IPS-NIHi11 (cell line): ENCODE results near the gene GRB7.
A peak's percentile ranks its signal among the peaks of the same experiment; 100 is the strongest.
"Not testable (repeated sequence)": the region's sequence is repeated elsewhere in the genome, so short reads cannot be mapped to it uniquely, and the experiment has no call there.

Experiments used
- DNase-seq: peaks from one replicate; pipeline ENCODE4 v3.0.0; 2012; ENCODE audit warnings: mixed read lengths, low spot score

GRB7 gene

DNA sequence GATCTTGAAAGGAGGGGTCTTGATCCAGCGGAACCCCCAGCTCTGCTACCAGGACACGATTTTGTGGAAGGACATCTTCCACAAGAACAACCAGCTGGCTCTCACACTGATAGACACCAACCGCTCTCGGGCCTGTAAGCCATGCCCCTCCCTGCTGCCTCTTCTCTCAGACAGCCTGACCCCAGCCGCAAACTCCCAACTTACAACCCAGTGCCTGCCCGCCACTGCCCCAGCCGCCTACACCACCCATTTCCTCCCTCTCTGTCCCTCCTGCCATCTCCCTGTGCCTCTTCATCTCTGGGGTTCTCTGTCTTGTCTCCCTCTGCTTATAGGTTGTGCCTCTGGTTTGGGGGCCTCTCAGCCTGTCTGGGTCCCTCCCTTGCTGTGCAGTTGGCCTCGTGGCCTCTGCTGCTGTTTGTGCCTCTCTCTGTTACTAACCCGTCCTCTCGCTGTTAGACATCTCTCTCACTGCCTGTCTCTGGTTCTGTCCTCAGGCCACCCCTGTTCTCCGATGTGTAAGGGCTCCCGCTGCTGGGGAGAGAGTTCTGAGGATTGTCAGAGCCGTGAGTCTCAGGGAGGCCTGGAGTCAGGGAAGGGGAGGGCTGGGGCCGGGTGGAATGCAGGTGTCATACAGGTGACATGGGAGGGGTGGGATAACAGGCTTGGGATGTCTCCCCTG lies 28.3 kb upstream of the GRB7 start:
- no peak for DNase-seq

DNA sequence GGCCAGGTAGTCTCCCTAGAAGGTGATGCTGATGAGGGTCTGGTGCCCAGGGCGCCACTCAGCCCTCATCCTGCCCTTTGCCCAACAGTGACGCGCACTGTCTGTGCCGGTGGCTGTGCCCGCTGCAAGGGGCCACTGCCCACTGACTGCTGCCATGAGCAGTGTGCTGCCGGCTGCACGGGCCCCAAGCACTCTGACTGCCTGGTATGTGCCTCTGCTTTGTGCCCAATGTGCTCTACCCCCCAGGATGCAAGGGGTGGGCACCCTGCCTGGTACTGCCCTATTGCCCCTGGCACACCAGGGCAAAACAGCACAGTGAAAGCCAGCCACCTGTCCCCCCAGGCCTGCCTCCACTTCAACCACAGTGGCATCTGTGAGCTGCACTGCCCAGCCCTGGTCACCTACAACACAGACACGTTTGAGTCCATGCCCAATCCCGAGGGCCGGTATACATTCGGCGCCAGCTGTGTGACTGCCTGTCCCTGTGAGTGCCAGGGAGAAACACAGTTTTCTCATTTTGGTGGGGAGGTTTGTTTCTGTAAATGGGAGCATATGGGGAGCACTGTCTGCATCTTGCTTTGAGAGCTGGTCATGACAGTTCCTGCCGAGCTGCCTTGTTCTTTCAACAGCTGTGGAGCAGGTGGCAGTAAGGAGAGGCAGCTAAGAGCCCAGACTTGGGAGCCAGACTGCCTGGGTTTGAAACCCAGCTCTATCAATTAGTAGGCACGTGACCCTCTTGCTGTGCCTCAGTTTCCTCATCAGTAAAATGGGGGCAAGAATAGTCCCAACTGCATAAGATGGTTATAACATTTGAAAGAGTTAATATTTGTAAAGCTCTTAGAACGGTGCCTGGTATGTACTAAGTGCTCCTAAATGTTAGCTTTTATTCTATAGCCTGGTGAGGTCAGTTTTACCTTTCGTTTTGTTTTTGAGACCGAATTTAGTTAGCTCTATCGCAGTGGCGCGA lies 27.5 kb upstream of the GRB7 start:
- DNase-seq: no peak

DNA sequence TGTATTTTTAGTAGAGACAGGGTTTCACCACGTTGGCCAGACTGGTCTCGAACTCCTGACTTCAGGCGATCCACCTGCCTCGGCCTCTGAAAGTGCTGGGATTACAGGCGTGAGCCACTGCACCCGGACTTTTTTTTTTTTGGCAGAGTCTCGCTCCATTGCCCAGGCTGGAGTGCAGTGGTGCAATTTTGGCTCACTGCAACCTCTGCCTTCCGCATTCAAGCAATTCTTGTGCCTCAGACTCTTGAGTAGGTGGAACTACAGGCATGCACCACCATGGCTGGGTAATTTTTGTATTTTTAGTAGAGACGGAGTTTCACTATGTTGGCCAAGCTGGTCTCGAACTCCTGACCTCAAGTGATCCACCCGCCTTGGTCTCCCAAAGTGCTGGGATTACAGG lies 26.7 kb upstream of the GRB7 start:
- DNase-seq: not testable (repeated sequence)

DNA sequence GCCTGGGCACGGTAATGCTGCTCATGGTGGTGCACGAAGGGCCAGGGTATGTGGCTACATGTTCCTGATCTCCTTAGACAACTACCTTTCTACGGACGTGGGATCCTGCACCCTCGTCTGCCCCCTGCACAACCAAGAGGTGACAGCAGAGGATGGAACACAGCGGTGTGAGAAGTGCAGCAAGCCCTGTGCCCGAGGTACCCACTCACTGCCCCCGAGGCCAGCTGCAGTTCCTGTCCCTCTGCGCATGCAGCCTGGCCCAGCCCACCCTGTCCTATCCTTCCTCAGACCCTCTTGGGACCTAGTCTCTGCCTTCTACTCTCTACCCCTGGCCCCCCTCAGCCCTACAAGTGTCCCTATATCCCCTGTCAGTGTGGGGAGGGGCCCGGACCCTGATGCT lies 25.9 kb upstream of the GRB7 start:
- no peak for DNase-seq

DNA sequence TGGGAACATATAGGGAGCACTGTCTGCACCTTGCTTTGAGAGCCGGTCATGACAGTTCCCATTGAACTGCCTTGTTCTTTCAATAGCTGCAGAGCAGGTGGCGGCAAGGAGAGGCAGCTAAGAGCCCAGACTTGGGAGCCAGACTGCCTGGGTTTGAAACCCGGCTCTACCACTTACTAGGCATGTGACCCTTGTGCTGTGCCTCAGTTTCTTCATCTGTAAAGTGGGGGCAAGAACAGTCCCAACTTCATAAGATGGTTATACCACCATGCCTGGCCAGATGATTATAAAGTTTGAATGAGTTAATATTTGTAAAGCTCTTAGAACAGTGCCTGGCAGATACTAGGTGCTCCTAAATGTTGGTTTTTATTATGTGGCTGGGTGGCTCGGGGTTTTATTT lies 23.5 kb upstream of the GRB7 start:
- DNase-seq: no peak

DNA sequence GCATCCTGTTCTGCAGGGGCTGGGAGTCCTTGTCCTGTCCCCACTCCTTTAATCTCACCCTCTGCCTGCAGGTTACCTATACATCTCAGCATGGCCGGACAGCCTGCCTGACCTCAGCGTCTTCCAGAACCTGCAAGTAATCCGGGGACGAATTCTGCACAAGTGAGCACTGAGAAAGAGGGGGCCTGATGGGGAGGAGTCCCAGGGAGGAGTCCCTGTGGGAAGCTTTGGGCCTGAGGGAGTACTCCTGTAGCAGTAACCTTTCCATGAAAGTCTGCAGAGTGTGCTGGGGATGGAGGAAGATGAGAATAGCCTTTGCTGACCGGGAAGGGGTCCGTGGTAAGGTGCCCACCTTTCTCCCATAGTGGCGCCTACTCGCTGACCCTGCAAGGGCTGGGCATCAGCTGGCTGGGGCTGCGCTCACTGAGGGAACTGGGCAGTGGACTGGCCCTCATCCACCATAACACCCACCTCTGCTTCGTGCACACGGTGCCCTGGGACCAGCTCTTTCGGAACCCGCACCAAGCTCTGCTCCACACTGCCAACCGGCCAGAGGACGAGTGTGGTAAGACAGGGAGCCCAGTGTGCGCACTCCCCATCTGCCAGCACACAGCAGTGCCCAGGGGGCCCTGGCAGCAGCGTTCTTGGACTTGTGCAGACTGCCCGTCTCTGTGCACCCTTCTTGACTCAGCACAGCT lies 22.2 kb upstream of the GRB7 start:
- no peak for DNase-seq

DNA sequence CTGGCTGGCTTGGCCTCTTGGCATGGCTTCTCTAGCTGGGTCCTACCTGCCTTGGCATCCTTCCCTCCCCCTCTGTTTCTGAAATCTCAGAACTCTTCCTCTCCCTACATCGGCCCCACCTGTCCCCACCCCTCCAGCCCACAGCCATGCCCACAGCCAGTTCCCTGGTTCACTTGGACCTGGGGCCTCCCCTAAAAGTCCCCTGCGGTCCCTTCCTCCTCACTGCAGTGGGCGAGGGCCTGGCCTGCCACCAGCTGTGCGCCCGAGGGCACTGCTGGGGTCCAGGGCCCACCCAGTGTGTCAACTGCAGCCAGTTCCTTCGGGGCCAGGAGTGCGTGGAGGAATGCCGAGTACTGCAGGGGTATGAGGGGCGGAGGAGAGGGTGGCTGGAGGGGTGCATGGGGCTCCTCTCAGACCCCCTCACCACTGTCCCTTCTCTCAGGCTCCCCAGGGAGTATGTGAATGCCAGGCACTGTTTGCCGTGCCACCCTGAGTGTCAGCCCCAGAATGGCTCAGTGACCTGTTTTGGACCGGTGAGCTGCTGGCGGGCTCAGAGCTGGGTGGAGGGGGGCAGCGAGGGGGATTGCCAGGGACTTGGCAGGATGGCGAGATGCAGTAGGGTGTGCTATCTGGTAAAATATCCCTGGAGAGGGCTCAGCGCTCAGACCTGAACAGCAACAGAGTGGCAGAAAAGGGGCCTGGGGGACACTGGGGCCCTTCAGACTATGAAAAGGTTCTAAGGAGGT lies 21.5 kb upstream of the GRB7 start:
- no peak for DNase-seq

DNA sequence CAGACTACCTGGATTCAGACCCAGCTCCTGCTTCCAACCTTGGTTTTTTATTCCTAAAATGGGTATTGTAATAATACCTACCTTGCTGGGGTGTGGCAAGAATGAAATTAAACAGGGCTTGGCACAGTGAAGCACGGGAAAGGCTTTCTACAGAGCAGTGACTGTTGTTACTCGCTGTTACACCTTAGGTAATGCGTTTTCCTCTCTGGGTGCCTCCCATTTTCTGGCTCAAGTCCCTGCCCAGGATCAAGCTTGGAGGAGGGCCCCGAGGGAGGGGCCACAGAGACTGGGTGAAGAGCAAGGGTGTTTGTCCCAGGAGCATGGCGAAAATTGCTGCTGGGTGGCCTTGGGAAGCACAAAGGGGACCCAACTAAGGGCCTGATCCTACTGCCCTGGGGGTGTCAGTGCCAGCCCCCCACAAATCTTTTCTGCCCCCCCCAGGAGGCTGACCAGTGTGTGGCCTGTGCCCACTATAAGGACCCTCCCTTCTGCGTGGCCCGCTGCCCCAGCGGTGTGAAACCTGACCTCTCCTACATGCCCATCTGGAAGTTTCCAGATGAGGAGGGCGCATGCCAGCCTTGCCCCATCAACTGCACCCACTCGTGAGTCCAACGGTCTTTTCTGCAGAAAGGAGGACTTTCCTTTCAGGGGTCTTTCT lies 20.7 kb upstream of the GRB7 start:
- DNase-seq: peak; percentile 37

DNA sequence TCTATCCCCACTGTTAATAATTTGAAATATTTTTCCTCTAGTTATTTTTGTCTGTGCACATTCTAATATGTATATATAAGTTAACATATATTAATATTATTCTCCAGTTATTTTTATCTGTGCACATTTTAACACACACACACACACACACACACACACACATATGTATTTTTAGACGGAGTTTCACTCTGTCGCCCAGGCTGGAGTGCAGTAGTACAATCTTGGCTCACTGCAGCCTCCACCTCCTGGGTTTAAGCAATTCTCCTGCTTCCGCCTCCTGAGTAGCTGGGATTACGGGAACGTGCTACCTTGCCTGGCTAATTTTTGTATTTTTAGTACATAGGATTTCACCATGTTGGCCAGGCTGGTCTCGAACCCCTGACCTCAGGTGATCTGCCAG lies 20.1 kb upstream of the GRB7 start:
- DNase-seq: no peak

DNA sequence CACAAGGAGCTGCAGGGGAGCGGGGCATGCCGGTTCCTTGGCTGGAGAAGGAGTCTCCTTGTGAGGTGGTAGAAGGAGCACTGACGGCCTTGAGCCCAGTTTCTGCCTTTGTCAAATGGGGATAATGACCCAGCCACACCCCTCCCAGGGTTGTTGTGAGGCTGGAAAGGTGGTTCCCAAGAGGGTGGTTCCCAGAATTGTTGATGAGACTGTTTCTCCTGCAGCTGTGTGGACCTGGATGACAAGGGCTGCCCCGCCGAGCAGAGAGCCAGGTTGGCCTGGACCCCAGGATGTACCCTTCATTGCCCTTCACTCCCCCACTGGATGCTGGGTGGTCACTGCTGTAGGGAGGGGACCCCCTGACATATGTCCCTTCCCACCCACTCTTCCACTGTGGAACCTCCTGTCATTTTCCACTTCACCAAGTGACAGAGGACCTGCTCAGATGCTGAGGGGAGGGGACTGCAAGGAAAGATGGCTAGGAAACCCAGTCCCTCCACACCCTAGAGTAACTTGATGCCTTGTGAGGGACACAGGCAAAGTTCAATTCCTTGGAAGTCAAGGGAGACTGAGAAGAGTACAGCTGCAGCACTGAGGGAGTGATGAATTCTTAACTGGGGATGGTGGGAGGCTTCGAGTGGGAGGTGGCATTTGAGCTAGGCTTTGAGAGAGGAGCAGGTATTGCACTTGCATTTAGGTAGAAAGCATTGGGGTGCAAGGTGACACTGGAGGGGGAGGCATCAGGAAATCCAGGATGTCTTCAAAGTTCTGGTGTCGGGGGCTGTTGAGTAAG lies 18.0 kb upstream of the GRB7 start:
- DNase-seq: no peak

DNA sequence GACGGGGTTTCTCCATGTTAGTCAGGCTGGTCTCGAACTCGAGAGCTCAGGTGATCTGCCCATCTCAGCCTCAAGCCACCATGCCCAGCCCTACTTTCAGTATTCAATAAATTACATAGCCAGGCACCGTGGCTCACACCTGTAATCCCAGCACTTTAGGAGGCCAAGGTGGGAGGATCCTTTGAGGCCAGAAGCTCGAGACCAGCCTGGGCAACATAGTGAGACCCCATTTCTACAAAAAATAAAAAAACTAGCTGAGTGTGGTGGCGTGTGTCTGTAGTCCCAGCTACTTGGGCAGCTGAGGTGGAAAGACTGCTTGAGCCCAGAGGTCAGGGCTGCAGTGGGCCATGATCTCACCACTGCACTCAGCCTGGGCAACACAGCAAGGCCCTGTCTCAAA lies 15.6 kb upstream of the GRB7 start:
- DNase-seq: no peak

DNA sequence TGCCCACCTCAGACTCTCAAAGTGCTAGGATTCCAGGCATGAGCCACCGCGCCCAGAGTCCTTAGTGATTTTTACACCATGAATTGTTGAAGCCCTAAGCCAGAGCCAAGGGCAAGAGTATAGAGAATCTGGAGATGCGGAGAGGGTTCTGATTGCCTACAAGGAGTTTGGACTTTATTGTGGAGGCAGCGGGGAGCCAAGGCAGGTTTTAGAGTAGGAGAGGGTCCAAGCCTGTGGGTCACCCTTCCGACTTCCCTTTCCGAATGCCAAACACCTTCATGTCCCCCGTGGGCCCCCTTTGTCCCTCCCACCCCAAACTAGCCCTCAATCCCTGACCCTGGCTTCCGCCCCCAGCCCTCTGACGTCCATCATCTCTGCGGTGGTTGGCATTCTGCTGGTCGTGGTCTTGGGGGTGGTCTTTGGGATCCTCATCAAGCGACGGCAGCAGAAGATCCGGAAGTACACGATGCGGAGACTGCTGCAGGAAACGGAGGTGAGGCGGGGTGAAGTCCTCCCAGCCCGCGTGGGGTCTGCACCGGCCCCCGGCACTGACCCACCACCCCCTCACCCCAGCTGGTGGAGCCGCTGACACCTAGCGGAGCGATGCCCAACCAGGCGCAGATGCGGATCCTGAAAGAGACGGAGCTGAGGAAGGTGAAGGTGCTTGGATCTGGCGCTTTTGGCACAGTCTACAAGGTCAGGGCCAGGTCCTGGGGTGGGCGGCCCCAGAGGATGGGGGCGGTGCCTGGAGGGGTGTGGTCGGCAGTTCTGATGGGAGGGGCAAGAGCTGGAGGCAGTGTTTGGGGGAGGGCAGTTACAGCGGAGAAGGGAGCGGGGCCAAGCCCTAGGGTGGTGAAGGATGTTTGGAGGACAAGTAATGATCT lies 14.5 kb upstream of the GRB7 start:
- DNase-seq: peak; percentile 82

DNA sequence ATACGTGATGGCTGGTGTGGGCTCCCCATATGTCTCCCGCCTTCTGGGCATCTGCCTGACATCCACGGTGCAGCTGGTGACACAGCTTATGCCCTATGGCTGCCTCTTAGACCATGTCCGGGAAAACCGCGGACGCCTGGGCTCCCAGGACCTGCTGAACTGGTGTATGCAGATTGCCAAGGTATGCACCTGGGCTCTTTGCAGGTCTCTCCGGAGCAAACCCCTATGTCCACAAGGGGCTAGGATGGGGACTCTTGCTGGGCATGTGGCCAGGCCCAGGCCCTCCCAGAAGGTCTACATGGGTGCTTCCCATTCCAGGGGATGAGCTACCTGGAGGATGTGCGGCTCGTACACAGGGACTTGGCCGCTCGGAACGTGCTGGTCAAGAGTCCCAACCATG lies 13.0 kb upstream of the GRB7 start:
- DNase-seq: no peak

DNA sequence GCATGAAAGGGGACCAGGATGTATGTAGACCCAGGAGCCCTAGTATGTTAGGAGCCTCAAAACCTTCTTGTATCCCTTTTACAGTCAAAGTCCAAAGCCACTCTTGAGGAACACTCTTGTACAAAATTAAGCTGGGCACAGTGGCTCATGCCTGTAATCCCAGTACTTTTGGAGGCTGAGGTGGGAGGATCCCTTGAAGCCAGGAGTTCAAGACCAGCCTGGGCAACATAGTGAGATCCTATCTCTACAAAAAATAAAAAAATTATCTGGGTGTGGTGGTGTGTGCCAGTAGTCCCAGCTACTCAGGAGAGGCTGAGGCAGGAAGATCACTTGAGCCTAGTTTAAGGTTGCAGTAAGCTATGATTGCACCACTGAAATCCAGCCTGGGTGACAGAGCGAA lies 11.8 kb upstream of the GRB7 start:
- not testable (repeated sequence) for DNase-seq

DNA sequence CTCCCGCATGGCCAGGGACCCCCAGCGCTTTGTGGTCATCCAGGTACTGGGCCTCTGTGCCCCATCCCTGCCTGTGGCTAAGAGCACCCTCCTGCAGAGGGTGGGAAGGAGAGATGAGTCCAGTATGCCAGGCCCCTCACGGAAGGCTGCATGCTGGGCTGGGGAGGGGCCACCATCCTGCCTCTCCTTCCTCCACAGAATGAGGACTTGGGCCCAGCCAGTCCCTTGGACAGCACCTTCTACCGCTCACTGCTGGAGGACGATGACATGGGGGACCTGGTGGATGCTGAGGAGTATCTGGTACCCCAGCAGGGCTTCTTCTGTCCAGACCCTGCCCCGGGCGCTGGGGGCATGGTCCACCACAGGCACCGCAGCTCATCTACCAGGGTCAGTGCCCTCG lies 11.1 kb upstream of the GRB7 start:
- DNase-seq: no peak

DNA sequence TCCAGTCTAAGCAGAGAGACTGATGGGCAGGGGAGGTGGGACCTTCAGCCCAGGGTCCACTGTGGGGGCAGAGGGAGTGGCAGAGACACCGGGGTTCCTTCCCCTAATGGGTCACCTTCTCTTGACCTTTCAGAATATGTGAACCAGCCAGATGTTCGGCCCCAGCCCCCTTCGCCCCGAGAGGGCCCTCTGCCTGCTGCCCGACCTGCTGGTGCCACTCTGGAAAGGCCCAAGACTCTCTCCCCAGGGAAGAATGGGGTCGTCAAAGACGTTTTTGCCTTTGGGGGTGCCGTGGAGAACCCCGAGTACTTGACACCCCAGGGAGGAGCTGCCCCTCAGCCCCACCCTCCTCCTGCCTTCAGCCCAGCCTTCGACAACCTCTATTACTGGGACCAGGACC lies 10.2 kb upstream of the GRB7 start:
- no peak for DNase-seq

DNA sequence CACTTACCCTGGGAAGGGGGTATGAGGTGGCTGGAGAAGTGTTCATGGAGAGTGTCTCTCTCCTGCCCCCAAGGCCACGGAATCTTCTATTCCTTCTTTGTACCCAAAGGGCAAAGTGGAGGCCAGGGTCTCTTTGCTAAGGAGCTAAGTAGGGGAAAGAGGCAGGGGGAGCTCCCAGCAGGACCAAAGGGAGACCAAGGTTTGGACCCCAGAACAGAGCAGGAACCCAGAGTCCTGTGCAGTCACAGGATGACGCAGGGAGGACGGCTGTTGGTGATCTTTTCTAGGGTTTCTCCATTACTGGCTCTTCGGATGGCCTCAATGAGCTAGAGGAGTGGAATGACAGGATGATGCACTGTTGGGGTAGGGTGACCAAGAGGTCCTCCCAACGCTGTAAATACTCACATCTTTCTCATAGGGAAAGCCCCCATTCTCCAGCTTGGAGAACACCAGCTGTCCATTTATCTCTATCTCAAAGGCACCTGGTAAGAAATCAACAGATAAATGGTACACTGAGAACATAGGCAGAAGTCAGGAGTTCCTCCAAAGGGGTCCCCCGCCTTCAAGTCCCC lies 8.4 kb upstream of the GRB7 start:
- DNase-seq: no peak

DNA sequence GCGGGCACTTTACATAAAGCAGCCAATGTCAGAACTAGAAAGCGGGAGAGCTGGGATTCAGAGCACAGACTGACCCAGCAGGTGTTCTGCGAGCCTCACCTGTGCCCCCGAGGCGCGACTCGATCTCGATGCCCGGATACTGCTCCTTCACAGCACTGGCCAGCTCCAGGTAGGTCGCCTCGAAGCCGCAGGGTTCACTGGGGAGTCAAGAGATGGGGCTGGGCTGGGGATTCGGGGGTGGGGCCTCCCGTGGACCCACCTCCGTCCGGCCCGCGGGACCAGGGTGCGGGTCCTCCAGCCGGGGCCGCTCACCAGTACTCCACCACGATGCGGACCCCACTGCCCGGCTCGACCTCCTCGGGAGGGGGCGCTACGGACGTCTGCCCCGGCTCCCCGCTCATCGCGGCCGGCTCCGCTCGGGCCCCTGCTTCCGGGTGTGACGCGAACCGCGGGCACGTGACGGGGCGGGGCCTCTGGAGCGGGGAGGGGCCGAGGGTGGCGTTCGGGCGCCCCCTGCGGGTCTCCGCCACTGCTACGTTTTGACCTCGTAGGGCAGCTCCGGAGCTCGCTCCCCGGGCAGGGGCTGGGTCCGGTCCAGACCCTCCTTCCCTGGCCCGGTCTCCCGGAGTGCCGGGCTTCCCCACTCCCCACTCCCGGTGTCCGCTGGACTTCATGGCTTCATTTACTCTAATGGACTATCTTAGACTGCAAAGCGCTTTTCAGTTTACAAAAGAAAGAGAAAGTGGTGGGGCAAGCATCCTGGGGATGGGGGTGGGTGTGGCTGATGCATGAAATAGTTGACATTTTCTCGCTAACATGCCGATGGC lies 7.4 kb upstream of the GRB7 start, which contains the start of gene MIEN1:
MIEN1 (minus strand) TSS at position 438 of the 827 bp plus-strand sequence; CDS start at position 401, 37 bp downstream.
- DNase-seq: peak; percentile 99
